Fibroblast of skin of left quadriceps (primary cell): ENCODE data around the gene VASH1.

Experiments
- DNase-seq, 2 experiments: peaks; one replicate each; pipeline ENCODE4 v3.0.0-alpha.2; 2013; ENCODE audit warnings: low read depth in 2 of 2

VASH1 gene

DNA sequence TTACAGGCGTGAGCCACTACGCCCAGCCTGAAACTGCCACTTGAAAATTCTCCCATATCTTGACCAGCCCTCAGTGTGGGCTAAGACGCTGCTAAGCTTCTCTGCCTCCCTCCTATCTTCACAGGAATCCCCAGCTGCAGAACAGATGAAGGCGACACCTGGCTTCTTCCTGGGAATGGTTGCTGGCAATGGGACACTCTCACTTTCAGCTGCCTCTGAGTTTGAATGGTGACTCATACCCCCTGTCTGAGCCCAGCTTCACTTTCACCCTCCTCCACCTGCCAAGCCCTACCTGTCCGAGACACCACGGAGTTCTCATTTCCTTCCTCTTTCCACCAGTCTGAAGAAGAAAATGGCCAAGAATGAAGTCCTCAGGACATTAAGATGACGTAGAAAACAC lies 18.3 kb upstream of the VASH1 start:
- DNase-seq, result no peak

DNA sequence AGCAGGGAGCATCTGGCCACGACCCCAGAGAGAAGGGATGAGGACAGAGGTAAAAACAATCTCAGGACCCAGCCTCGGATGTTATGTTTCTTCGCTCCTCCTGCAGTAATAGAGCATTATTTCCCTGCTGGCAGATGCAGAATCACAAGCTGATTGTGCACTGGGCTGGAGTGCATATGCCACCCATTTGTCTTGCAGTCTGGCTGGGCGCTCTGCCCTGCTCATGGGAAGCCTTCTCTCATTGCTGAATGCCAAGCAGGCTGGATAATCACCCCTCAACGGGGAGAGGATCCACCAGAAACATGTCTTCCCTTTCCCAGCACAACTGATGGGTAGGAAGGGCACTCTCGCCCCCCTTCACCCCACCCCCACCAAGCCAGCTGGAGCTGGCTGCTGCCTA lies 8.5 kb upstream of the VASH1 start:
- DNase-seq, result no peak

DNA sequence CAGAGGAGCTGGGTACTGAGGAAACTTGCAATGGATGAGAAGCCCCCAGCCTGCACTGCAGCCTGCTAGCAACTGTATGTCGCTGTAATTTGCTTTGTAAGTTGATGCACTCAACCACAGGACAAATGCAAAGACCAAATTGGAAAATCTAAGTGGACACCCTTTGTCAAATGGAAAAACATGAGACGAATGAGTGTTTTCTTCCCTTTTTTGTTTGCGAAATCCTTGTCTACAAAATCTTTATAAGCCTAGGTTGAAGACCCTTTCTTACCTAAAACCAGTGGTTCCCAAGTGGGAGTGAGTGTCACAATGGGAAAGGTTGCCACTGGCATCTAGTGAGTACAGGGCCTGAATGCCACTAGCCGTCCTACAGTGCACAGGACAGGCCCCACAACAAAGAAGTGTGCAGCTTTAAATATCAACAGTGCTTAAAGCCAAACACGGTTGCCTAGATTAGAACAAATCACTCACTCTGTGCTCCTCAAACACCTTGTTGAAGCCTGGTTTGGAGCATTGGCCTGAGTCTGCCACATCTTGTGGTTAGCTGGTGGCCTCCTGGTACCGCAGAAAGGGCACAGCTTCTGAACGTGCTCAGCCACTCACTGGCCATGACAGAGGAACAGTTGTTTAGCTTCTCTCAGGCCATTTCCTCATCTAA lies 7.6 kb upstream of the VASH1 start:
- no peak for DNase-seq

DNA sequence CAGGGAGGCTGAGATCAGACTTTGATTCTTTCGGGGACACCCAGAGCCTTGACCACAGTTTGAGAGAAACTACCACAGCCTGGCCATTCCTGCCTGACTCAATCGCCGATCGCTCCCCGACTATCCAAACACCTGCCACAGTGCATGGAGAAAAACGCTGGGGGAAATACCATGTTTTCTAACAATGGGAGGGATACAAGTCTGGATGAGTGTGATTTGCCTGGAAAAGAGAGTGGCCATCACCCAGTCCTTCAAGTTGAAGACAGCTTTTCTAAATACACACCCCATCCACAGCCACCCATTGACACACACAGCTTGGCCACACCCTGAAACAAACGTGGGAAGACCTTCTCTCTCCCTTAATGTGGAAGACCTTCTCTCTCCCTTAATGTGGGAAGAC lies 6.7 kb upstream of the VASH1 start:
- DNase-seq, result no peak

DNA sequence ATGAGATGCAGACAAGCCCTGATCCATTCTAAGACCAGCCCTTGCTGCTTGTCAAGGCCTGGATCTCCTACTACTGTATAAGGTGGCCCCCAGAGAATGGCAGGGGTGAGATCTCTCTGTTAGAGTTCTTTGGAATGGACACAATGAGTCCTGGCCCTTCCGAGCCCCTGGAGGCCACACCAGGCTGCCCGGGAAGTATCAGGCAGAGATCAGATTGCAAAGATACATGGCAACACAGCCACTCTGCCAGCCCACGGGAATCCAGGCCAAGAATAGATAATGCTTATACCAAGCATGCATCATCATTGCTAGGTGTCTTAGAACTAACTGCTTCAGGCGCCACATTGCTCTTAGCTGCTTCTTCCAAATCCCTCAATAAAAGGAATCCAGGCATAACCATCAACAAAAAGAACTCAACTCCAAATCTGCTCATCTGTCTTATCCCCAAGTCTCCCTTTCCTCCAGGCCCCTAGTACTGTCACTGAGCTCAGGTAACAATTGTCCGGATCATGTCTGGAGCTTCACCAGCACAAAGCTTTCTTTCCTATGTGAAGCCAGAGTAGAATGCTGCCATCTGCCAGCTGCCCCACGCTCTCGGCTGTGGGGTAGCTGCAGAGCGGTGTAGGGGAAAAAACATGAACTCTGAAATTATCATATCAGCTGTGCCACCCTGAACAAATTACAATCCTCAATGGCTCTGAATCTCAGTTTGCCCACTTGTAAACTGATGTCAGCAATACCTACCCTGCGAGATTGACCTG lies 5.5 kb upstream of the VASH1 start:
- no peak for DNase-seq

DNA sequence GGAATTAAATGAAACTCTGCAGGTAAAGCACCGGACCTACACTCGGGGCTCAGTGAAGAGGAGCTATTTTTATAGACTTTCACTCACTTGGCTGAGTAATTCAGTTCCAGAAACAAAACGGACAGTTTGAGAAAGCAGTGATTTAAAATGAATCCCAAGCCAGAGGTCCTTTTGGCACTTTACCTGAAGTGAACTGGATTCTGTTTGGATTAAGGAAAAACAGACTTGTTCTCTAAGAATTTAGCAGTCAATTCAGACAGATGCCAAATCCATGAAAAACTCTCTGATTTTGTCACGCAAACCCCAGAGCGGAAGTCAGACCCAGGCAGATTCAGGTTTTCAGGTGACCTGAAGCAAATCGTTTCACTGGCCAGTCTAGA lies 4.9 kb upstream of the VASH1 start:
- no peak for DNase-seq

DNA sequence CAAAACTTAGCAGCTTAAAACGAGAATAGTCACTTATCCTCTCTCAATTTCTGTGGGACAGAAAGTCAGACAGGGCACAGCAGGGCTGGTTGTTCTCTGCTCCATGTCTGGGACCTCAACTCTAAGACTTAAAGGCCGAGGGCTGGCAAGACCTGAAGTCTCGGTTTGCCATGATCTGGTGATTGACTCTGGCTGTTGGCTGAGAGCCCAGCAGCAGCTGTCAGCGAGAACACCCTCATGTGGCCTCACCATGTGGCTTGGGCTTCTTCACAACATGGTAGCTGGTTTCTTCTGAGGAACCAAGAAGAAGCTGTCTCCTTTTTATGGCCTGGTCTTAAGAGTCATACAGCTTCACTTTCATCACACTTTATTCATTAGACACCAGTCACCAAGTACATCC lies 1.7 kb upstream of the VASH1 start:
- DNase-seq, result no peak

DNA sequence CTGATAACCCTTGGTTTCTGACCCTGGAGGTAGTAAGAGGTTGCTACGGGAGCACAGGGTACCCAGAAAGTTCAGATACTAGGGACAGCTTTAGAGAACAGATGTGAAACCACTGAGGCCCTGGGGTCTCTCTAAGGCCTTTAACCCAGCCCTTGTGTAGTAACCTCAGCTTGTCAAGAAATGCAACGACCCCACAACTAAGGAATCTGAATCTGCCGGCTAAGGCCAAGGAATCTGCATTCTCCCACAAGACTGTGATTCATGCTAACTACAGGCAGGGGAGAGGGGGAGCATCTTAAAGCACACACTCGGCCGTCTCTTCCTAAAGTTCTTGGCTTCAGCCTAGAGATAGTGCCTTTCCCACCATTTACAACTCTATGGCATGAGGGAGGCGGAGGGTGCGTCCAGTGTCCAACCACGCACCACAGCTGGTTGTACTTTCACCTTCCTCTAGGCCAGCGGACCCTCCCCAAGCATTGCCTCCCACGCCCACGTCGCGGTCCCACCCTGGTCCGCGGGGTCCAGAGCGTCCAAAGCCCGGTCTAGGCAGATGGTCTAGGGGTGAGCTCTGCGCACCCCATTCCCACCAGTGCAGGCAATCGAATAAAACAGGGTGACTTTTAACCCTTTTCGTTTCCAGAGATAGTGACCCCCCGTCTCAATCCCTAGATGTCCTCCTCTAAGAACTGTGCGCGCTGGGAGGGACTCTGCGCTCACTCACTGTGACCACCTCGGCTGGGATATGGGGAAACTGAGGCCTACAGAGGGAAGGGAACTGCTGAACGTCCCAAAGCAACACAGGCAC lies 735 bp upstream of the VASH1 start:
- DNase-seq, result no peak

DNA sequence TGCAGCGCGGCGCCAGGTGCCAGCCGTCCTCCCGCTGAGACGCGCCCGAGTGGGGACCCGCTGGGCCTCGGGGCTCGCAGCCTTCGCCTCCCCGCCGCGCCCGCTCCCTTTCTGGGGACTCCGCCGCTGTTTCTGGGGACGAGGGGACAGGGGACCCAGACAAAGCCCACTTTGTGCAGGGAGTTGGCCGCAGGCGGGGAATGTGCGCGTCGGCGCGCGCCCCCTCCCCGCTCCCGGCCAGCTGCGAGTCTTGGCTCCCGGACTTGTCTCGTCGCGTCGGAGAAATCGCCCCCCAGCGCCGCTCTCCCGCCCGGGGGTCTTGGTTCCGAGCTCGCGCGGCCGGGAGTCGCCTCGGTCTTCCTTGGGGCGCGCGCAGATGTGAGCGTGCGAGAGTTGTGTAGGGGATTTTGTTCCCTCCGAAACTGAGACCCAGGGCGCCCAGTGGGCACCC lies 717 bp downstream of the VASH1 start:
- no peak for DNase-seq

DNA sequence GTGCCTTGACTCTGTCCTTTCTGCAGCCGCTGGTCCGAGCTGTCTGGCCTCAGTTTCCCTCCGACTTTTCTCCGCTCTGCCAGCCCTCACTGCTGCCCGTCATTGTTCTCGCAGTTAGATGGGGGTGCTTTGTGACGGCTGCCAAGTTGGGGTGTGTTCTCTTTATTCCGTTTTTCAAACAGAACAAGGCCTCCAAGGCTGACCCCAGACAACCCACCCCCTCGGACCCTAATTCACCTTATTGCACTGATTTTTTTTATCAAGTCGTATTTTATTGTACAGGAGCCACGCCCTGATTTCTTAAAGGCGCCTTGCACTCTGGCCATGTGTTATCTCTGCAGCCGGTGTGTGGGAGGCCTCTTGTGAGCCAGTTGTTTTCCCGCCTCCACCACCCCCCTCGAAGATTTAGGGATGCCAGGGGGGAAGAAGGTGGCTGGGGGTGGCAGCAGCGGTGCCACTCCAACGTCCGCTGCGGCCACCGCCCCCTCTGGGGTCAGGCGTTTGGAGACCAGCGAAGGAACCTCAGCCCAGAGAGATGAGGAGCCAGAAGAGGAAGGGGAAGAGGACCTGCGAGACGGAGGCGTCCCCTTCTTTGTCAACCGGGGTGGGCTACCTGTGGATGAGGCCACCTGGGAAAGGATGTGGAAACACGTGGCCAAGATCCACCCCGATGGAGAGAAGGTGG lies 1.3 kb downstream of the VASH1 start:
- DNase-seq, result no peak

DNA sequence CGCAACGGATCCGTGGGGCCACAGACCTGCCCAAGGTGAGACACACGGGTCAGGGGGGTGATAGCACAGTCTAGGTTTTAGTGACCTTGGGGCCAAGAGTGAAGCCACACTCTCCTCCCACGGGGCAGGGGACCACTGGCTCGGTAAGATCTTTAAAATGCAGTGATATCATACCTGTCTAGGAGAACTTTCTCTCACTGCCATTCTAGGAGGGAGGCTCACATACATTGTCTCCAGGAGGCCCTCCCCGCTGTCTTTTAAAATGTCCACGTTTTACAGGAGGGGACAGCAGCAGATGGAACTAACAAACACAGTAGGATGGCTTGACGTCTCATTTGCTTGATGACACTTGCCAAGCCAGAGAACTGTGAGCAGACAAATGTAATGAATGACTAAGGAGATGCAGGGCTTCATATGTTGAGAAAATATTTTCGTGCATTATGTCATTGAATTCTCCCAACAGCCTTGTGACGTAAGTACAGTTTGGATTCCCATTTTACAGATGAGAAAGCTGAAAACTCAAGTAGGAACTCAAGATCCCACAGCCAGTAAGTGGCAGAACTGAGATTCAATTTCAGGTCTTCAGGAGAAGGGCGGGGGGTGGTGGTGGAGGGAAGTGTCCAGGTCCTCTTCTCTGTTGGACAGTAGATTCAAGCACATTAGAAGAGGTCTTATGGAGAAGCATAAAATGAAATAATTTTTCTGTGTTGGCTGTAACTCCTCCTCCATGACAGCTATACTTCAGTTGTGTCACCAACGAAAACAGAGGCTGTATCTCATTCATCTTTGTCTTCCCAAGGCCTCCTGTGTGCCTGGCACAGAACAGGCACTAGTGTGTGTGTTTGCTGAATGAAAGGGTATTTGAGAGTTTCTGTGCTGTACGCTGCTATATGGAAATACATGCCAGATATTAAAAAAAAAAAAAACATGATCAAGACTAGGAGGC lies 2.1 kb downstream of the VASH1 start:
- DNase-seq, result no peak

DNA sequence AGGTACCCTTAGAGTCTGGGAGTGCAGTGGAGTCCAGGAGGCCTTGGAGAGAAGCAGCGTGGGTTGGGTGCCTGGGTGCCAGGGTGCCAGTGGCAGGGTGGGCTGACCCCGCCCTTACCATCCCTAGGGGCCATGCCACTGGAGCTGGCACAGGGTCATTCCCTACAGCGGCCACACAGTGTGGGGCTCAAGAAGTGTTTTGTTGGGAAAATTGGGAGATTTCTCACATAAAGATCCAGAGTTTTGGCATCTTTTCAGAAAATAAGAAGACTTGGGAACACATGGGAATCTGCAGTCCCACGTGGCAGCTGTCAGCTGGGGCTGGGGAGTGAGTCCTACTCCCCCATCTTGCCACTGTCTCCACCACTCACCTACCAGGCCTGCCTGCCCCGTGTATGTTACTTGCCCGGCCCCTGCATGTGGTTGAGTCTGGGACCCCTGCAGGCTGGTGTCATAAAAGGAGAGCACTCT lies 4.2 kb downstream of the VASH1 start:
- no peak for DNase-seq

DNA sequence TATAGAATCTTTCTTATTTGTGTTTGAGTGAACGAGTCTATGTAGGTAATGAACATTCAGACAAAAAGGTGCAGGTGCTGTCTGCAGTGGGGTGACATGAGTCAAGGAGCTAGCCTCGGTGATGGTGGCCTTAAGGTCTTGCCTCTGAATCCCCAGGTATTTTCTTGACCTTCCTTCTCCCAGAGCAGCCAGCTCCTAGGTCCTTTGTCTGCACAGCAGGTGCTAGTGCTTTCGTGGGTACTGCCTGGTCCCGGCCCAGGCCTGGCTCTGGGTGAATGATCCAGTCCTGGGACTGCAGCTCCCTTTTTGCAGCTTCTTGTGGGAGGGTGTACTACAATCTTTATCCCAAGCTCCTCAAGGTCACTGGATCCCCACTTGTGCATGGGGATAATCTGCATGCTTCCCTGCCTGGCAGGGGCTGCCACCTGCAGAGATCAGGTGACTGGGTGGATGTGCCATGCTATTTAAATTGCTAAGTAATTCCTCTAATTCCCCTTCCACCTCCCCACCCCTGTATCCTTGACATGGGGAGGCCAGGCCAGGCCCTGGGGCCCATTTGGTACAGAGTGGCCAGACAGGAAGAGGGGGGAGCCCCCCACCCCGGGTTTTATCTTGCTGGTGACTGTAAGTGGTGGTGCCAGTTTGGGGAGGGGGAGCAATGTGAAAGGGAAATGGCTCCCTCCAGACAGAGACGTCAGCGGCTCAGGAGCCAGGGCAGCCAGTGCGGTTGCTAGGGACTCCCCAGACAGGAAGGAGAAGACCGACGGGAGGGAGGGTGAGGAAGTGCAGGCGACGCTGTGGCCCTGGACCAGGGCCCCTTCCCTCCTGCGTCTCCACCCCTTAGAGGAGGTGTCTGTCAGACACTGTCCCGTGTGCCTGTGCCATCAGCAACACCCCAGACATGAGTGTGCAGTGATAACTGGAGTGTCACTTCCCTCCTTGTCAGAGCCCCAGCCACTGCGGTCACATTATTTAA lies 6.7 kb downstream of the VASH1 start:
- DNase-seq, result no peak

DNA sequence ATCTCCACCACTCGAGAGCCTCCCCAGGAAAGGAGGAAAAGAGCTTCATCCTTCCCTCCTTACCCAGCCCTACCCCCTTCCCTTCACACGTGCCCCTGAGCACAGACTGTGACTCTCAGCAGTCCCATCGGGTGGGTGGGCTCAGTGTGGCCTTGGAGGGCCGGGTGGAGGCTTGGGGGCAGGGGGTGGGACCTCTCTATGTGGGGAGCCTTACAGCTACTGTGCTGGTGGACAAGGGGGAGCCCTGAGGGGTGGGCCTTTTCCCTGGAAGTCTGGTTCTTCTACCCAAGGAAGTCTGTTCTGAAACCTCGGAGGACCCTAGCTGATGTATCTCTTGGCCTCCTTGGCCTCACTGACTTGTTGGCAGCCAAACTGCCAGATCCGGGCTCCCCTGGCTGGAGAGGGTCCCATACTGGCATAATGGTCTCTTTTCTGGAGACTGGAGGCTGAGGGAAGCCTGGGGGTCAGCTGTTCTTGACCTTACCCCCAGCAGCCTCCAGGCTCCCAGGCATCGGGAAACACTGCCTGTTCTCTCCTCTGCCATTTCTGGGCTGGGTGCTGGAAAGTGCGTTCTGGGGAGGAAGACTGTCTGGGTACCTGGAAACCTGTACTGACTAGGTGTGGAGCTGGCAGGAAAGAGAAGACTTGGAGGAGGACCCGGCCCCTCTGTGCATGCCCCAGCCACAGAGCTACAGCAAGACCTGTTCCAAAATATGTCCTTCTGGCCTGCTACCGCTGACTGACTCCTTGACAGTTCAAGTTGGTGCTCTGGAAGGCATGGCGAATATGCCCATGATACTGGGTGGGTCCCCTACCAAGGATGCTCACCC lies 7.6 kb downstream of the VASH1 start:
- no peak for DNase-seq

DNA sequence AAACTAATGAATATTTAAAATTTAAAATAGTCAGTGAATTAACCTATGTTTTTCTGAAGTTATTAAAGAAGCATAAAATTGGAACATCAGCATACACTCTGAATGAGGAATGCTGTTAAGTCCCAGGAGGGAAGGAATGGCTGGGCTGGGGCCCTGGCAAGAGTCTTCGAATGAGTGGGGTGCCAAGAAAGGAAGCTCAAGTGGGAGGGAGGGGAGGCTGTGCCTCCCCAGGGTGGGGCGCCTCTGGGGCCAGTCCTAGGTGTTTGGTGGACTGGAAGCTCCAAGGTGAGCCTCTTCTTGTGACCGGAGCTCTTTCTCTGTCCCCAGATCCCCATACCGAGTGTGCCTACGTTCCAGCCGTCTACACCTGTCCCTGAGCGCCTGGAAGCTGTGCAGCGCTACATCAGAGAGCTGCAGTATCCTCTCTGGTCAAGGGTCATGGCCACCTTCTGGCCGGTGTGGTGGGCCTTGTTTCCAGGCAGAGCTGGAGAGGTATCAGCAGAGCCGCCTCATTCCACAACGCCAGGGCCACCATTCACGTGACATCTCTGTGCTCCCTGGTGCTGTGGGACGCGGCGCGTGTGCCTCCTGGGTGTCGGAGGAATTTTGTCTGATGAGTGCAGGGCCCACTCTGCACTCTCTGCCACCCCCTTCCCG lies 8.5 kb downstream of the VASH1 start:
- no peak for DNase-seq

DNA sequence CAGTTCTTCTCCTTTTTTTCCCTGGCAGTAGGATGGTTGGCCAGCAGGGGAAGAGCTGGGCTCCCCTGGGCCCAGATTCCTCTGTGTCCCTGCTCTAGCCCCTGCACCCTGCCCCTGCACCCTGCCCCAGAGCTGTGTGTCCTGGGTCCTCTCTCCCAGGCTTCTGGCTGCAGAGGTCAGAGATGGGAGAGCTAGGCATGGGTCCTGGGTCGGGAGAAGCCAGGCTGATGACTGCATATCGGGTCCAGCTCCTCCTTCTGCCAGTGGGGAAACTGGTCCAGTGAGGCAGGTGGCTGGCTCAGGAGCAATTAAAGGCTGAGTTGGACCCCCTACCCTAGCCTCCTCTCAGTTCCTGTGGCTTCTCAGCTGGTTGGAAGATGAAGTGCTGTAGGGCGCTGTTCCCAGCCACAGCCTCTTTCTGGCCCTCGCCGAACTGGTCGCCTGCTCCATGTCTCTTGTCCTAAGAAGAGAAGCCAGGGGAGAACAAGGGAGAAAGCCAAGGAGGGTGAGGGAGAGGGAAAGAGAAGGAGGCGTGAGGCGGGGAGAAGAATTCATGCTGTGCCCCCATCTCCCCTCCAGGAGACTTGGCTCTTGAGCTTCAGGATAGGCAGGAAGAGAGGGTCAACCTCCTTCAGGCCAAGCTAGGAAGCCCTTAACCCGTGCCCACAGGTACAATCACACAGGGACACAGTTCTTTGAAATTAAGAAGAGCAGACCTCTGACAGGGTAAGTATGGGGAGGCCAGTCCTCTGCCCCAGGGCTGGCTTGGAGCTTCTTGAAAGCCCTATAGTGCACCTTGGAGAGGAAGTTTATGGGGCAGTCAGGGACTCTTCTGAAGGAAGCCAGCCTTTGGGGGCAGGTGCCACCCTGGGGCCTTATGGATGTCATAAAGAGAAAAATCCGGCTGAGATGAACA lies 9.5 kb downstream of the VASH1 start:
- DNase-seq, result no peak

DNA sequence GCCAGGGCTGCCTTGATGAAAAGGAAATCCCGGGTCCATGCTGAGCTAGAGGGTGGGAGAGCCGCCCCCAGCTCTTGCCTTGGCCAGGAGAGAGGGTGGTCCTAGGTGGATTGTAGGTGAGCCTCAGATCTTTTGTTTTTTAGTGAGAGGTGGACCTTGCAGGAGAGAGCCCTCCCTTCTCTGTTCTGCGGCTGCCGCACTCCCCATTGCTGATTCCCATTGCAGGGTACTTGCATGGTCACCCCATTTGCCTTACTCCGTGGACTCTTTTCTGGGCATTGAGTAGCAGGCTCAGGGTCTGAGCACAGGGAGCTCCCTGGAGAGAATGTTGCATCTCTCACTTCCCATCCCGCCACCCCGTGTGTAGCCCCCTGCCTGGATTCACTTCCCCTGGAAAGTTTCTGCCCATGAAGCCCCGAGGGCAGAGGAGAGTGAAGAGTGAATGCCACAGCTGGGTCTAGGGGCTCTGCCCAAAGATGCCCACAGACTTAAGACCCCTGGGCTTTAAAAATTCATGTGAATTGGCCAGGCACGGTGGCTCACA lies 10.2 kb downstream of the VASH1 start:
- DNase-seq, result no peak
